ENCODE data around the gene DROSHA. TPM values are rescaled to one million over a fixed set of nuclear protein-coding genes. Genes with fewer than 3 reads are reported as not detected.

The DROSHA gene
- total and polyA plus RNA-seq, 2 of the 8 experiments (the other 6 are each of a cell fraction or from before 2014, with no cell fraction given), result 65.9 to 122 TPM

- peaks cover 2 to 71% (median 44%) of the 10 kb centered on the region in 4 experiments; a peak in 6 of 8 replicates for H3K36me3 ChIP-seq (ENCODE audit: control insufficient read depth in 2 of 4, insufficient read depth in 4 of 4, low read length in 3 of 4)
- no peaks in the 10 kb centered on the region for H3K27me3 ChIP-seq (replicated peaks in 1 of 4; ENCODE audit: control insufficient read depth in 3 of 4, extremely low read depth in 1 of 4, insufficient read depth in 3 of 4, low read length in 3 of 4)
- no peak overlapping the region for H2AFZ ChIP-seq (ENCODE audit: low read length)
- H3K79me1 ChIP-seq (ENCODE audit: low read depth, low read length), result no peaks in the 10 kb centered on the region
- H3K23ac ChIP-seq (ENCODE audit: insufficient read length), result no peak overlapping the region
- no peak overlapping the region for H4K91ac ChIP-seq (replicated peaks; ENCODE audit: insufficient read length, low read length)
- H2BK120ac ChIP-seq (replicated peaks; ENCODE audit: low read depth, low read length), result no peak overlapping the region
- no peak overlapping the region for H3K56ac ChIP-seq (replicated peaks; ENCODE audit: insufficient read length, low read depth, low read length)
- no peak overlapping the region for H2BK15ac ChIP-seq (ENCODE audit: low read length)
- H3K4me3 ChIP-seq (ENCODE audit: extremely low read depth in 1 of 4, insufficient read depth in 2 of 4, low read depth in 3 of 4, low read length in 4 of 4), result no peak overlapping the region
- H3K18ac ChIP-seq (ENCODE audit: extremely low read depth, low read length), result no peak overlapping the region
- no peak for DNase-seq (ENCODE audit: low read depth in 1 of 2, low spot score in 2 of 2)
- H3K4me1 ChIP-seq (replicated peaks in 1 of 4; ENCODE audit: control insufficient read depth in 3 of 4, insufficient read depth in 4 of 4, low read length in 3 of 4), result no peaks in the 10 kb centered on the region
- ChIA-PET CTCF (ENCODE audit: partially characterized antibody) (no interaction called here), POLR2A (ENCODE audit: partially characterized antibody) (no interaction called here)
- no peak overlapping the region for H4K5ac ChIP-seq (ENCODE audit: insufficient read length, low read depth, low read length)
- H4K8ac ChIP-seq (ENCODE audit: extremely low read depth, insufficient read depth, low read length), result no peak overlapping the region
- no peak overlapping the region for H2BK5ac ChIP-seq (ENCODE audit: low read depth, low read length)
- no peak overlapping the region for H2AK5ac ChIP-seq (ENCODE audit: low read depth, low read length)
- no peaks in the 10 kb centered on the region for H3K79me2 ChIP-seq (ENCODE audit: control insufficient read depth in 1 of 2, insufficient read depth in 2 of 2, low read length in 2 of 2)
- no peak overlapping the region for H3K27ac ChIP-seq (ENCODE audit: low read depth, low read length)
- H3K9ac ChIP-seq (replicated peaks in 1 of 4; ENCODE audit: extremely low read depth in 1 of 4, low read depth in 3 of 4, low read length in 3 of 4), result no peak overlapping the region
- TF ChIP-seq SP4 (IDR thresholded peaks at IDR 0.05; ENCODE audit: low read length) (no peak), YY1 (IDR thresholded peaks at IDR 0.05; ENCODE audit: low read depth, low read length) (no peak), TEAD4 (IDR thresholded peaks at IDR 0.05; ENCODE audit: low read depth, low read length) (no peak), SUZ12 (IDR thresholded peaks at IDR 0.05; ENCODE audit: low read length) (no peak), JUN (IDR thresholded peaks at IDR 0.05; ENCODE audit: low read depth, low read length) (no peak), NANOG (IDR thresholded peaks at IDR 0.05; ENCODE audit: insufficient read depth, low read depth, low read length, poor library complexity, severe bottlenecking) (no peak), TAF1 (IDR thresholded peaks at IDR 0.05; ENCODE audit: low read depth, low read length) (no peak), CBX8 (IDR thresholded peaks at IDR 0.05; ENCODE audit: borderline replicate concordance, low read depth, low read length) (no peak), ATF3 (IDR thresholded peaks at IDR 0.05; ENCODE audit: insufficient read depth, low read depth, low read length) (no peak), EZH2 (IDR thresholded peaks at IDR 0.05; ENCODE audit: low read depth, low read length, severe bottlenecking) (no peak)
- no peak overlapping the region for H2BK20ac ChIP-seq (ENCODE audit: low read length)
- no peak overlapping the region for H3K14ac ChIP-seq (ENCODE audit: insufficient read length)
- H3K4me2 ChIP-seq (ENCODE audit: insufficient read depth in 1 of 2, low read depth in 2 of 2, low read length in 2 of 2), result no peak overlapping the region
- H3K23me2 ChIP-seq (ENCODE audit: low read depth, low read length), result no peaks in the 10 kb centered on the region; the same call in 1 of the 2 replicates
- 97% methylated on average over 3 of the region's 3 CpGs; no CpG with 5 or more reads in 1 of the 2 experiments for WGBS, 2 experiments (ENCODE audit: extremely low coverage in 1 of 2, insufficient coverage in 1 of 2, insufficient read length in 1 of 2, insufficient replicate concordance in 2 of 2, low coverage in 1 of 2, low lambda C conversion rate in 2 of 2, missing lambda C conversion rate in 1 of 2)
- FAIRE-seq, result no peak
- H3K9me3 ChIP-seq (ENCODE audit: insufficient read depth in 2 of 2, low read depth in 1 of 2, low read length in 1 of 2), result peaks cover 7 to 14% of the 10 kb centered on the region in 2 experiments; a peak in 2 of 4 replicates
- no peak overlapping the region for H2BK12ac ChIP-seq (ENCODE audit: low read depth, low read length)
- H4K20me1 ChIP-seq (replicated peaks in 1 of 2; ENCODE audit: control insufficient read depth in 1 of 2, insufficient read depth in 2 of 2, low read length in 2 of 2), result no peaks in the 10 kb centered on the region
- no peak overlapping the region for H3K4ac ChIP-seq (replicated peaks; ENCODE audit: insufficient read length, low read depth, low read length)
Measured at GRCh38 chr5:31459594-31459993, 72.3 kb downstream of the DROSHA start.

All from H1 (cell line).